Right atrium auricular region (tissue), 2 donors: ENCODE data around the gene PPA2. TPM values are rescaled to one million over a fixed set of nuclear protein-coding genes. Genes with fewer than 3 reads are reported as not detected.
"Not testable (repeated sequence)": the region's sequence is repeated elsewhere in the genome, so short reads cannot be mapped to it uniquely, and the experiment has no call there.

Experiments used
- DNase-seq: peaks from one replicate; pipeline ENCODE4 v3.0.0-alpha.2; 2019; ENCODE audit warnings: low spot score
- H3K27ac ChIP-seq, 2 donors: fragments of 200-600 bp; sonication (generic); 1 replicate in 1 of 2; 2 replicates in 1 of 2; pipeline ENCODE4 v1.5.1; 2016 to 2019
- H3K27me3 ChIP-seq, 2 donors: fragments of 200-600 bp; sonication (generic); one replicate each; pipeline versions ENCODE4 v1.5.1 to v1.6.0; 2017 to 2019
- H3K36me3 ChIP-seq: fragments of 200-600 bp; sonication (generic); one replicate; pipeline ENCODE4 v1.5.1; 2016
- H3K4me1 ChIP-seq, 2 donors: fragments of 200-600 bp; sonication (generic); one replicate each; pipeline versions ENCODE4 v1.5.1 to v1.6.0; 2017 to 2019
- H3K4me3 ChIP-seq, 2 donors: fragments of 200-600 bp; sonication (generic); 1 replicate in 1 of 2; 2 replicates in 1 of 2; pipeline ENCODE4 v1.5.1; 2017 to 2019; ENCODE audit warnings: mild to moderate bottlenecking in 1 of 2, moderate library complexity in 1 of 2
- H3K9me3 ChIP-seq, 2 donors: fragments of 200-600 bp; sonication (generic); one replicate each; pipeline ENCODE4 v1.5.1; 2019
- CTCF ChIP-seq, 2 donors: fragments of 200-600 bp; sonication (generic); IDR thresholded peaks; one replicate each; pipeline ENCODE4 v1.5.1; 2019; ENCODE audit warnings: antibody characterized with exemption in 2 of 2
- total RNA-seq, 2 donors: library from RNA; depleted of rRNA; stranded (reverse); fragments of >200 nt; gene quantifications; one replicate each; pipeline ENCODE4 v1.1.0, GENCODE V29; 2016

PPA2 gene
- total RNA-seq, 2 donors from 2014 or later = 89.5 to 158 TPM

GRCh38 chr4:105462576-105462975 lies 11.3 kb downstream of the PPA2 start:
- no peak overlapping the region for H3K4me3 ChIP-seq
- no peaks in the 10 kb centered on the region for H3K36me3 ChIP-seq
- H3K27me3 ChIP-seq = no peaks in the 10 kb centered on the region
- TF ChIP-seq CTCF (IDR thresholded peaks at IDR 0.05) = no peak
- DNase-seq = no peak
- no peaks in the 10 kb centered on the region for H3K9me3 ChIP-seq
- H3K27ac ChIP-seq = no peak overlapping the region
- H3K4me1 ChIP-seq = peaks cover 0 to 21% of the 10 kb centered on the region in 2 donors

DNA sequence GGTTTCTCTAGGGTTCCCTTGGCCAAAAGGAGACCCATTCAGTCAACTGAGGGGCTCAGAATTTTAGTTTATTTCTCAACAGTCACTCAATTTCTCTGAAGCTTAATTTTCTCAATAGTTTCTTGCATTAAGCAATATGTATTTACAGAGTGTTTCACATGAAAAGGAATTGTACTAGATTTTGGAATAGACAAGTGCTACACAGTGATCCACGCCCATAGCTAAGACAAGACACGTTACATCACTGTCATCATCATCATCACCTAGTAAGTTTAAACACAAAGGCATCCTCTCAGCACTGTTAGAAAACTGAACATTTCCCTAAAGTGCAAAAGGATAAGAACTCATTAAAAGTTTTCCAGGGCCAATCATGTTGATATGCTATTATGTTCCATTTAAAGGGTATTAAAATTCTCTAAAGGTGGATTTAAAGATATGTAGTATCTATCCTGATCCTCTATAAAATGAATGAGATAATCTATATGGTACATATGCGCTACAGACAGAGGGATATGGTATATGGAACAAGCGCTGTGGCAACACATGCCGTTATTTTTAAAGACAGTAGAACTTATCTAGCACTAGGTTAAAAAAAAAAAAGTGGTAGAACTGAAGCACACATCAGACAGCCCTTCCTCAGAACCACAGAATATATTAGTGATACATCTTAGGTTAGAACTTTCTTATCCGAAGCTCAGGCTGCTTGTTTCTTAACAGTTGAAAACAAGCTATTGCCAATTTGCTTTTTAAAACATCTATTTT lies 12.1 kb downstream of the PPA2 start:
- H3K27me3 ChIP-seq = no peaks in the 10 kb centered on the region
- H3K27ac ChIP-seq = no peak overlapping the region
- no peak for TF ChIP-seq CTCF (IDR thresholded peaks at IDR 0.05)
- no peak for DNase-seq
- no peak overlapping the region for H3K4me3 ChIP-seq
- H3K36me3 ChIP-seq = no peaks in the 10 kb centered on the region
- H3K4me1 ChIP-seq = peaks cover 0 to 21% of the 10 kb centered on the region in 2 donors
- no peaks in the 10 kb centered on the region for H3K9me3 ChIP-seq

GRCh38 chr4:105461221-105461620 lies 12.6 kb downstream of the PPA2 start:
- Histone ChIP-seq H3K36me3 (no peaks in the 10 kb centered on the region), H3K9me3 (no peaks in the 10 kb centered on the region), H3K4me3 (no peak overlapping the region), H3K4me1 (peaks cover 0 to 26% of the 10 kb centered on the region in 2 donors), H3K27ac (no peak overlapping the region), H3K27me3 (no peaks in the 10 kb centered on the region)
- no peak for DNase-seq
- no peak for TF ChIP-seq CTCF (IDR thresholded peaks at IDR 0.05)

- H3K27me3 ChIP-seq = no peaks in the 10 kb centered on the region
- H3K9me3 ChIP-seq = no peaks in the 10 kb centered on the region
- no peak overlapping the region for H3K4me3 ChIP-seq
- no peaks in the 10 kb centered on the region for H3K36me3 ChIP-seq
- no peak for DNase-seq
- peaks cover 0 to 34% of the 10 kb centered on the region in 2 donors for H3K4me1 ChIP-seq
- H3K27ac ChIP-seq = no peak overlapping the region
- no peak for TF ChIP-seq CTCF (IDR thresholded peaks at IDR 0.05)
Observed at GRCh38 chr4:105460306-105460705, 13.6 kb downstream of the PPA2 start.

DNA sequence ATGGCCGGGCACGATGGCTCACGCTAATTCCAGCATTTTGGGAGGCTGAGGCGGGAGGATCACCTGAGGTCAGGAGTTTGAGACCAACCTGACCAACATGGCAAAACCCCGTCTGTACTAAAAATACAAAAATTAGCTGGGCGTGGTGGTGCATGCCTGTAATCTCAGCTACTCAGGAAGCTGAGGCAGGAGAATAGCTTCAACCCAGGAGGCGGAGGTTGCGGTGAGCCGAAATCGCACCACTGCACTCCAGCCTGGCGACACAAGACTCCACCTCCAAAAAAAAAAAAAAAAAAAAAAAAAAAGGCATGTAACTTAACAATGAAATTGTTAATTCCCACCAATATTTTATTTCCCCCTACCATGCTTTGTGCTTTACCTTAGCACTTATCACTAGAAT lies 15.3 kb downstream of the PPA2 start:
- not testable (repeated sequence) for H3K4me3 ChIP-seq, H3K27me3 ChIP-seq, H3K9me3 ChIP-seq, DNase-seq, H3K36me3 ChIP-seq, H3K27ac ChIP-seq
- peaks cover 0 to 34% of the 10 kb centered on the region in 2 donors for H3K4me1 ChIP-seq

DNA sequence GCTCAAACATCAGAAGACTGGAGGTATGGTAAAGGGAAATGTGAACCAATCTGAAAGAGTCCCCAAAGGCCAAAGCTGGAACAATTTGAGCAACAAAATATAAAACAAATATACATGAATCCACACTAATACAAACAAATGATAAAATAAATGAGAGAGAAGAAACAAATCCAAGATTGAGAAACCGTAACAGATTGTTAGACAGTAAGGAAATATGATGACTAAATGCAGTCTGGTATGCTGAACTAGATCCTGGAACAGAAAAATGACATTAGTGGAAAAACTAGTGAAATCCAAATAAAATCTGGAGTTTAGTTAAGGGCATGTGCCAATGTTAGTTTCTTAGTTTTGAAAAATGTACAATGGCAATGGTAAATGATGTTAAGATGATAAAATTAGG lies 15.9 kb downstream of the PPA2 start:
- TF ChIP-seq CTCF (IDR thresholded peaks at IDR 0.05) = no peak

More for the DNA sequence above, 15.9 kb downstream of the PPA2 start:
- H3K36me3 ChIP-seq = peaks cover 6% of the 10 kb centered on the region
- H3K27ac ChIP-seq = no peak overlapping the region
- H3K4me1 ChIP-seq = peaks cover 0 to 32% of the 10 kb centered on the region in 2 donors
- no peaks in the 10 kb centered on the region for H3K27me3 ChIP-seq
- H3K9me3 ChIP-seq = no peaks in the 10 kb centered on the region
- no peak for DNase-seq
- H3K4me3 ChIP-seq = no peak overlapping the region
